ENCODE data around the gene RSAD2.
"Not testable (repeated sequence)": the region's sequence is repeated elsewhere in the genome, so short reads cannot be mapped to it uniquely, and the experiment has no call there.

Gene RSAD2

DNA sequence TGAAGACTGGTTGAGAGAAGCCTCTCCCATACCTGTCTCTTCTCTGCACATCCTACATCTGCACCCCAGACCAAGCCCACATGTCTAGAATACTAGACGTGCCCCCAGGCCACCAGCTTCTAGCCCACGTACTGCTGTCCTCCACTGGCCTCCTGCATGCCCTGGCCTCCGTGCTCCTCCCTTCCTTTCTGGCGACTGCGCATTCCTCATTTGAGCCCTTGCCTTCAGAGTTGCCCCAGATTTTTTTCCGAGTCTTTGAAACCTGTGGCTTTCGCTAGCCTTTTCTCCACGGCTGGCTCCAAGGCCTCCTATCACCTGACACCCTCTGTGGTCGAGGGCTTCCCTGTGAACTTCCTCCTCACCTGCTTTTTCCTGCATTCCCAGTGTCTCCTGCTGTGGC is 50.9 kb downstream of the RSAD2 start:
- no peak for DNase-seq

DNA sequence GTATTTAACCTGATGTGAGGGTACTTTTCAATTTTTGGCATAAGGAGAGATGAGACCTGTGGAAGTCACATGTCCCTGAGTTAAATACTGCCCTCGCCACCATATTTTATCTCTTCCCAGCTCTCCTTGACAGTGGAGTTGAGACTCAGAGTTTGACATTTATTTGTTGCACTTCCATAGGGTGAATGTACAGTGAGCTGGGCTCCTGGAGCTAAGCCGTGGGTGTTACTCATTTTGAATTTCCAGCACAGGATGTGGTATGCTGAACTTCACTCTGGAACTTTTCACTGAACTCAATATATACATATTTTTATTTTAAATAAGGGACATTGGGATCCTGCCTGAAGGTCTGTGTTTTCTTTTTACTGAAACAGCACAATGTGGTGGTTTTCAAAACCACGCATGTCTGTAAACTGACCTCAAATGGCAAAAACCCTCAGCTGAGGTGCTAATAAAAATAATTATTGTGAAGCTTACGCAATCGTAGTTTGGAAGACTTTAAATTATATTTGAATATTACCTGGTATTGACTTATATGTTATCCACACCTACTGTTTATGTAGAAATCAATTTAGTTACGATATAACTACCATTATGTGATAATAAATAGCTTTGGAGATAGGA is 51.7 kb downstream of the RSAD2 start:
- DNase-seq = no peak

DNA sequence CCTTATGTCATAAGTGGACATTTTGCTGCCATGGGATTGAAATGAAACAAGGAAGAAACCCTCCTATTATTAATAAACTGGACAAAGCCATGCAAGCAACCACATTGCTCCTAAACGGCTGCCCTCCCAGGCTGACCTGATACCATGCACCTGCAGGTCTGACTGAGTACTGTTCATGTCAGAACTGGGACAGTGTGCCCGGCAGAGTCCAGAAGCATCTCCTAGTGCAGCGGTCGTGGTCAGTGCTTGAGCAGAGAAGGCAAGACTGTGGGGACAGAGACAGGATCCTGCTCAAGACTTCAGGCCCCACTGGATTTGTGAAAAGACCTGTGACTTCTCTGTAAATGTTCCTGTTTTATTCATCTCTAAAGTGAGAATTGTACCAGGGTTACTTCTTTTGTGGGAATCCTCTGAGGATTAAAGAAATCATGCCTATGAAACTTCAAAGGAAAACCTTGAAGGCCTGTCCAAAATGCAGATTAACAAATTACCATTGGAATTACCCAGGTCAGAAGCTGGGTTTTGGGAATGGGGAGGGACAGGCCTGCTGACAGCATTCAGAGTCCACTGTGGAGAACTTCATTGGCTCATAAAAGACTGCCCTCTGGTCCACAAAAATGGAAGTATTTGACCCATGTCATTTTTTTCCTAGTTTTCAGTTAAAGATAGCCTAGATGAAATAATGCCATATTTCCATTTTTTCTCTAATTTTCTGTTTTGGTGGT is 53.5 kb downstream of the RSAD2 start:
- DNase-seq = no peak

DNA sequence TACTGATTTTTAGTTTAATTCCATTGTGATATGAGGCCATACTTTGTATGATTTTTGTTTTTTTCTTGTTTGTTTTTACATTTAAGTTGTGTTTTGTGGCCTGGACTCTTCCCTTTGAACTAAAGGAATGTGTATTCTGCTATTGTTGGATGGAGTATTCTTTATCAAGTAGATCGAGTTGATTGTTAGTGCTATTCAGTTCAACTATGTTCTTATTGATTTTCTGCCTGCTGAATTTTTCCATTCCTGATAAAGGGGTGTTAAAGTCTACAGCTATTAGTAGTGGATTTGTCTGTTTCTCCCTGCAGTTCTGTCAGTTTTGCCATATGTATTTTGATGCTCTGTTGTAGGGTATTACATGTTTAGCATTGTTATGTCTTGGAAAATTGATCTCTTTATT is 54.2 kb downstream of the RSAD2 start:
- no peak for DNase-seq

DNA sequence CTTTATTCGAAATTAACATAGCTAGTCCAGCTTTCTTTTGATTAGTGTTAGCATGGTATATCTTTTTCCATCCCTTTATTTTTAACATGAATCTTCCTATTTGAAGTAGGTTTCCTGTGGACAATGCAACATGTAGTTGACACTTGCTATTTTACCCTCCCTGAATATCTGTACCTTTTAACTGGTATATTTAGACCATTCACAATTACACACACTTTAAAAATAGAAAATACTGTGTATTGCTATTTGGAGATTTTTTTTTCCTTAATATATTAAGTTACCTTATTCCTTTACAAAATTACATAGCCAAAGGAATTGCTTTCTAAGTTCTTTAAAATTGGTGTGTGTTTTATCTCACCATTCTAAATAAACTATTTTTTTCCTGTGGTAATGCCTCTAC is 54.6 kb downstream of the RSAD2 start:
- no peak for DNase-seq

DNA sequence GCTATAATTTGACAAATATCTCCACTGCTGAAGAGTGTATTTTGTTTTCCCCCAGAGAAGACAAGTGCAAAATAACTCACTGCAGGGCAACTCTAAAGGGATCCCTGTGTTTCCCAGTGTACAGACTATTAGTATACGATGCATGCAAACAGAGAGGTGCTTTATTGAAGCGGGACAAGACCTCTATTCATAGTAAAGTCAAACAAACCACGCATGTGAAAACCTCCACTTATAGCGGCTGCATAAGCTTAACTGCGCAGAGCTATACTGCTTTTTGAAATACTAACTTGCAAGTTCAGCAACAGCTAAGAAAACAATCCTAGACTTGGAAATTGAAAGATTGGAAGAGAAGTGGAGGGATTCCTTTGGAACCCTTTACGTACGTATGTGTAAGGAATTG is 55.3 kb downstream of the RSAD2 start:
- no peak for DNase-seq

DNA sequence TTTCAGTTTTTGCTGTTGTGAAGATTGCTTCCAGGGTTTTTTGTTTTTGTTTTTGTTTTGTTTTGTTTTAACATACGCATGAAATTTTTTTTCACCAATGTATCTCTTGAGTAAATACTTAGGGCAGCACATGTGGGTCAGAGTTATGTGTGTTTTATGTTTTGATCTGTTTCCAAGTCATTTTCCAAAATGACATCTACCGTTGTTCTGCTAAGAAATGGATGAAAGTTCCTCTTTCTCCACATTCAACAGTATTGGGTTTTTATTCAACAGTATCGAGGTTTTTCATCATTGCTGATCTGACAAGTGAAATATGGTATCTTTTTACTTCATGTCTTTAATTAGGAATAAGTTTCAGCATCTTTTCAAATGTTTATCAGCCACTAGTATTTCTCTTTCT is 56.3 kb downstream of the RSAD2 start:
- DNase-seq = no peak

DNA sequence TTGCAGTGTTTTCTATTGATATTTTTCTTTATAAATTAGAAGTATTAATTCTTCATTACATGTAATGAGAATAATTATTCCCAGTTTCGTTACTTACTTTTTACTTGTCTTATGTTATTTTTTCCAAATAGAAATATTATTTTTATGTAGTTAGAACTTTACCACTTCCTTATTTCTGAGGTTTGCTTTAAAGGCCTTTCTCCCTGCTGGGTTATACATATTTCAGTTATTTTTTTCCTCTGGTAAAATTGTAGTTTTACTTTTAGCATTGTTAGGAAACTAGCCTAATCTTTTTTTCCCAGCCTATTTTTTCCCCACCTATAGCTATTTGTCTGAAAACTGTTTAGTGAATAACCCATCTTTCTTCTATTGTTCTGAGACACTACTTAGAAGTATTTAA is 56.8 kb downstream of the RSAD2 start:
- no peak for DNase-seq

DNA sequence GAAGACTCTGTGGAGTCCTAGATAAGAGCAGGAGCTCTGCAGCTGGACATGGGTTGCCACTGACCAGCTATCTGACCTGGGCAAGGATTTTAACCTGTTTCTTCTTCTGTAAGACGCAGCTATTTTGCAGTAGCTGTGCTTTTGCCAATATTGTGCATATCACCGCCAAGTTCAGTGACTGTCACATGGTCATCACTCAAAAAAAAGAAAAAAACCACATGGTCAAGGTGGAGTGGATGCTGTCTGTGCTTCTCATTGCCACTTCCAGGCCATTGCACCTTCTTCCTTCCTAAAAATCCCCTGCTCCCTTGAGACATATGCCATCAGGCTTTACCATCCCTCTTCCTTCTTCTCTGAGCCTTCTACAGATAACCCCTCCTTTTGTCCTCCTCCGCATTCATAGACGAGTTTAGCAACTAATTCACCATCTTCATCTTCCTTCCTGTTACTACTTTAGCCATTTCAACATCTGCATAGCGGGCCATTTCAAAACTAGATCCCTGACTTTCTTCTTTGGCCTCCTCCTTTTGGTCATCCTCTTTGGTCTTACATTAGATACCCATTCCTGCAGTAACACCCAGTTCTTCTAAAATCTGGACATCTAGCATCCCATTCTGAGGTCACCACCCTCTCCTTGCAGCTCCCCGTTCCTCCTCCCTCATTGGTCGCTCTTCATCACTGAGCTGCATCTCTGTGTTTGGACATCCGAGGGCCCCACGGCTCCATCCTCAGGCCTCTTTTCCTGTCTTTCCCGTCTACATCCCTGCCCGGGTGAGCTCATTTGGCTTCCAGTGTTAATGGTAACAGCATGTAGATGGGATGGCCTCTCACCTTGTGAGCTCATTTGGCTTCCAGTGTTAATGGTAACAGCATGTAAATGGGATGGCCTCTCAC is 57.4 kb downstream of the RSAD2 start:
- no peak for DNase-seq

DNA sequence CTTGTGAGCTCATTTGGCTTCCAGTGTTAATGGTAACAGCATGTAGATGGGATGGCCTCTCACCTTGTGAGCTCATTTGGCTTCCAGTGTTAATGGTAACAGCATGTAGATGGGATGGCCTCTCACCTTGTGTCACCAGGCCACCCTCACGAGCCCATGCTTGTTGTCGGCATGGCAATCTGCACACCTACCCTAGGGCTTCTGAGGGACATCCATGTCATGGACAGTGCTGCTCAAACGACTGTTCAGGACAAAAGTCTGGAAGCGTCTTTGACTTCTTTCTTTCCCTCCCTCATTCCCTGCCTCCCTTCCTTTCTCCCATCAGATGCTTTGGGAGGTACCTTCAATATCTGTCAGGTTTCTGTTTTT is 58.1 kb downstream of the RSAD2 start:
- DNase-seq = not testable (repeated sequence)

DNA sequence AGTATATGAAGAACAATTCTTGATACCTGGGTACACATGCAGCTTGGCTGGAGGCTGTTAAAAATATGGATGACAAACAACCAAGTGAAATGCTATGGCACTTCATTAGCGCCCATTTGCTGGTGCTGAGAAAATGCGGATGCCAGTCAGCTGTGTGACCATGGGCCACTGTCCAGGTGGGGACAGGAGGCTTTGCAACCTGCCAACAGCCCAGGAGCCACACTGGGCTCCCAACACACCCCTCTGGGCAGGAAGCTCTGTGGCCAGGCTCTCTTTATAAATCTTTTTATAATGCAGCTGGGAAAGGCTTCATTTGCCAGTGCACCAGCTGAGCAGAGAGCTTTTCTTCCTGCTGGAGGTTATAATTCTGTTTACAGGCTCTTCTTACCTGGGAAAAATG is 59.6 kb downstream of the RSAD2 start:
- DNase-seq = no peak

DNA sequence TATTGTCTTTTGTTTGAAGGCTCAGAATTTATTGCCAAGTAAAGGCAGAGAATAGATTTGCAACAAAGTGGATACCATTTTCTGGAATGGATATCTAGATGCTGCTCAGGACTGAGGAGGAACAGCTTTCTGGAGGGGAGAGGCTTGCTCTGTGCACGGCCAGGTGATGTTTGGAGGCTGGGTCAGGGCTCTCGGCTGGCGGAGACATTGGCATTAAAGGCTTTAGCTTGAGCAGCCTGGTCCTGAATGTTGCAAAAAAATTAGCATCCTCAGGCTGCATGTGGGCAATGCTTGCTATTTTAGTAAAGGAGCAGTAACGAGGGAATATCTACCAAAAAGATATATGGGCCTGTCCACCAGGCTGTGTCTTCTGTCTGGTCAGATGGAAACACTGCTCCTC is 60.0 kb downstream of the RSAD2 start:
- no peak for DNase-seq

DNA sequence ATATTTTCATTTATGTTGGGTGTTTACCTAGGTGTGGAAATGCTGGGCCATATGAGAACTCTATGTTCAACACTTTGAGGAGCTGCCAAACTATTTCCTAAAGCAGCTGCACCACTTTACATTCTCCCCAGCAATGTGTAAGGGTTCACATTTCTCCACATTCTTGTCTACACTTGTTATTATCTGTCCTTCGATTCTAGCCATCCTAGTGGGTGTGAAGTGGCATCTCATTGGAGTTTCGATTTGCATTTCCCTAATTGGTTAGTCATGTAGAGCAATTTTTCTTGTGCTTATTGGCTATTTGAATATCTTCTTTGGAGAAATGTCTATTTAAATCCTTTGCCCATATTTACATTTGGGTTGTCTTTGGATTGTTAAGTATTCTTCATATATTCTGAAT is 61.5 kb downstream of the RSAD2 start:
- DNase-seq = no peak

DNA sequence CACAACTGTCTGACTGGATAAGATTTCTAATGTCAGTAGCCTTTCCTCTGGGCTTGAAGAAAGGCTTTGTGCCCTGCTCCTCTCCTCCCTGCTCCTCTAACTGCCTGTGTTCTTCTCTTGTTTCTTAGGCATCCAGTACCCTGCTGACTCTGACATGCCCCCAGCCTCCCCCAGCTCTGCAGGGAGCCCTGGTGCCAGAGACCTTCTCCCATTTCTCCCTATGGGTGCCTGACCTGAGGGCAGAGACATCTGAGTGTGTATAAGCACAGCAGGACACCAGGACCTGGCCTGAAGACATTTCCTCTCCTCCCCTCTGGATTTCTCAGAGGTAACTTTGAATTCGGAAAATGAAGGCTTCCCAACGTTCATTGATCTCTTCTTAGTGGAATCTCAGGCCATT is 63.2 kb downstream of the RSAD2 start:
- DNase-seq = no peak

DNA sequence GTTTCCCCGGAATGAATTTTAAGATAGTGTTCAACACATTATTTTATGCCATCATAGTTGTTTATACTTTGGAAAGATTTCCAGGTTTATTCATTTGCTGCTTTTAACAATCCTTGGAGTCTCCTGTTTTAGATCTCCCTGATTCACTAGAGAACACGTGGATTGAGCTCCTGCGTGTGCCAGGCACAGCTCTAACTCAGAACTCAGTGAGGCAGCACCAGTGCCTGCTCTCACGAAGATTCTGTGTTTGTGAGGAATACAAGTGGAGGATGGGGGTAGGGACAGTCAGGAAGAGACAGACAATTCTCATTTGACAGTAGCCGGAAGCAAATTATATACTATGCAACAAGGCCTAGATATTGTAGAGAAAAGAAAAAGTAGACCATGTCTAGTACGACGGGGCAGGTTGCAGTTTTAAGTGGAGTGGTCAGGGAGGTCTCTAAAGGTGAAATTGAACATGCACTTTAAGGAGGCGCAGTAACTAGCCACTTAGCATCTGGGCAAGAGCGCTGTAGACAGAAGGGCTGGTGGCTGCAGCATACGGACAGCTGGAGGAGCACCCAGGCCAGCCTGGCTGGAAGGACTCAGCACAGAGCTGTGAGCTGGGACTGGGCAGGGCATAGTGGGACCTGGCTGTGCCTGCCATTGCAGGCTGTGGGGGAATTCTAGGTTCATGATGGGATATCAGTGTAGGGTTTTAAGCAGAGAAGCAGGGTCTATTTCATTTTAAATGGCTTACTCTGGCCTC is 63.9 kb downstream of the RSAD2 start:
- DNase-seq = no peak

DNA sequence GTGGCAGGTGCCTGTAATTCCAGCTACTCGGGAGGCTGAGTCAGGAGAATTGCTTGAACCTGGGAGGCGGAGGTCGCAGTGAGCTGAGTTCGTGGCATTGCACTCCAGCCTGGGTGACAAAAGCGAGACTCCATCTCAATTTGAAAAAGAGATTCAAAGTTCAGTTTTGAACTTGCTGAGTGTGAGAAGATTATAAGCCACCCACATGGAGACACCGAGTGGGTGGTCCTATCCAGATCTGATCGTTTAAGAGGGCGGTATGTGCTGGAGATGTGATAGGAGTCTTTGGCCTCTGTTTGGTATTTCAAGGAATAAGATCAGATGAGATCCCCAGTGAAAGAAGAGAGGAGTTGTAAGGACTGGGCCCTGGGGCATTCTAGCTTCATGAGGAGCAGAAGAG is 65.3 kb downstream of the RSAD2 start:
- no peak for DNase-seq

DNA sequence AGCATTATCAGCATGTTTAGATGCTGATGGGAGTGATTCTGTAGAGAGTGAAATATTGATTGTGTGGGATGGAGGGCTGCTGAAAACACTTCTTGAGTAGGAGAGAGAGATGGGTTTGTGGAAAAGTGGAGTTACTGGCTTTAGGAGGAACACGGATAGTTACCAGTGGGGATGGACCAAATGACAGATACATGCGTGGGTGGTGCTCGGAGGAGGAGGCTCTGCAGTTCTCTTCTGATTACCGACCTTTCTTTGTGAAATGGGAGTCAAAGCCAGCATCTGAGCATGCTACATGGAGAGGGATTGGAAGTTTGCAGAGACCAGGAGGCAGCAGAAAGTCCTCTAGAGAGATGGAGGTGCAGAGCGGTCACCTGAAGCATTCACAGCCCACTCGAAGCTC is 65.9 kb downstream of the RSAD2 start:
- no peak for DNase-seq

DNA sequence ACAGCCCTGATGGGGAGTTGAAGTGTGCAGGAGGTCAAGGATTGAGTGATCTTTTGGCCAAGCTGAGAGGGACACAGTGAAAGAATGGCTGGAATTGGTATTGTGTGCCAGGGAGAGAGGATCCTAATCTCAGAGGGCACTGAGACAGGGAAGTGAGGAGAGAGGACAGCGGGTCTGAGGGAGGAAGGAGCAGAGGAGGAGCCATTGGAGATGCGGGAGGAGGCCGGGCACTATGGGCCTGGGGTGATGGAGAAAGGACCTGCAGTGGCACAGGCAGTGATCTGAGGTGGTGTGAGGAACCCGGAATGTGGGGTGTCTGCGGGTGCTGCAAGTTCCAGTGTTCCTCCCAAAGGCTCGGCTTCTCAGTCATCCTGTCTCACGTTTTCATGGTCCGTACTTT is 66.4 kb downstream of the RSAD2 start:
- no peak for DNase-seq

DNA sequence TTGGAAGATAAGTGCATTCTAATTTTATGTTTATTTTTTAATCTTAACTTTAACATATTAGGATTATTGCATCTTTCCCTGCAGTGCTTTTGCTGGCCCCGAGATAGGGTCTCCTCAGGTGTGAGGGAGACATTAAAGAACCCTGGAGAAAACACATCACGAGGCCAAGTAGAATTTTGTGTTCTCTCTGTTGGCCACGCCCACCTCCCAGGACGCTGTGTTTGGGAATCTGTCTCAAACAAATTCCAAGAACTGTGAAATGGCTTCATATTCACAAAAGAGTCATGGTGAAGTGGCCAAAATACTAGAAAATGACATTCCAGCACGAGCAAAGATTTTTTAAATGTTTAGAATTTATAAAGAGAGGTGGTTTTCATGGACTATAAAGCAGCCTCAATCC is 67.0 kb downstream of the RSAD2 start:
- no peak for DNase-seq

DNA sequence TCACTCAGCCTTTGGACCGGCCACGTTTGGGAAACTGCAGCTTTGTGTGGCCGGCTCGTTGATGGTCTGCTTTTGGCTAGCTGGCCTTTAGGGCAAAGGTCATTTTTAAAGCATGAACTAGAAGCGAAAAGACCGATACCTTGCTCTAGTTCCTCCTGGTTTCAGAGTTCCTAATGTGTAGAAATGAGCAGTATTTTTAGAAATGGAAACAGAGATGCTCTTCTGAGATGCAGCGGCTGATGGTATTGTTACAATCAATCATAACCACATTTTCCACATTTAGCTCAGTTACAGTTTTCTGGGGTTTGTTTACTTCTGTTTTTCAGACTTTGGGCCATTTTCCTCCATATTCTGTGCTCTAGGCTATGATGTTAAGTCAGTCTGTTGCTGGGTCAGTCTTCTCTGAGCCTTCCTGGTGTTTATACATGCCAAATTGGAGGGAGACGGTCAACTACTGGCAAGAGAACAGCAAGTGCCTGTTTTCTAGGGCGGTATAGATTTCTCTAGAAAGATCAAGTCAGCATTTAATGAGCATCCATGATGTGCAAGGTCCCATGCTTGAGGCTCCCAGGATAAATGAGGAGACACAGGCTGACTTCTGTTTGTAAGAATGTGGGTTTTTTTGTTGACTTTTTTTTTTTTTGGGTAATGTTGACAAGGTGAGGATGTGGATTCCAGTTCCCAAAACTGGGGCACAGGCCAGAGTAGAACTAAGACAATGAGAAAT is 67.7 kb downstream of the RSAD2 start:
- DNase-seq = no peak

DNA sequence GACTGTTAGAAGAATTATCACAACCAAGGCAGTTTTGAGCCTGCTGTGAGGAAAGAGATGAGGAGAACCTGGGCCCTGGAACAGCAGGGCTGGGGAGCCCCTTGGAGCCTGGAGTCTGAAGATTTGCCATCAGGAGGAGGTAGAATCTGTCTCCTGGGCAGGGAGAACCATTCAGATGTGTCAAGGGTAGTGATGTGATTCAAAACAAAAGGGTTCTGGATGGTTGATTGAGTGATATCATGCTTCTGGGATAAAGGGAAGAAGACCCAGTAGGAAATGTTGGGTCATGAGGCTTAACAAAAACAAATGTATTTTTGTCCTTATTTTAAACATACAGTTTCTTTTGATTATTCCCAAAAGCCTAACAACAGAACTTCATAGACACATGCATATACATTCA is 68.2 kb downstream of the RSAD2 start:
- DNase-seq = no peak

DNA sequence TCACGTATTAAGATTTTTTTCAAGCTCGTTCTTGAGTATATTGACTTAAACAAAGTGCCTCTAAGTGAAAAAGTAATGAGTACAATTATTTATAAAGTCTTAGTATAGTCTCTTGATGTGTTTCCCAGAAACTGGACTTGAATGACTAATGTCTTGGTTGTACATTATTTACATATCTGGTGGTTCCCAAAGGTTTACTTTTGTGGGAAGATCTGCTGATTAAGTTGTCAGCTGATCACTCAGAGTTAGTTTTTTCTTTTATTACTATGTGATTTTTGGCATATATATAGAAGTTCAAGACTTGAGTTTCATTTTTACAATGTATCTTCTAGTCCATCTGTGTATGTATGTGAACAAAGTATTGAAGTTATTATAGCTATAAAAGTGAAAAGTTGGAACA is 69.1 kb downstream of the RSAD2 start:
- no peak for DNase-seq

Data from NCI-H1105 treated with DMSO at 0.1 percent for 48 hours (cell line).